ENCODE measurements around the gene DLGAP4.

DNA sequence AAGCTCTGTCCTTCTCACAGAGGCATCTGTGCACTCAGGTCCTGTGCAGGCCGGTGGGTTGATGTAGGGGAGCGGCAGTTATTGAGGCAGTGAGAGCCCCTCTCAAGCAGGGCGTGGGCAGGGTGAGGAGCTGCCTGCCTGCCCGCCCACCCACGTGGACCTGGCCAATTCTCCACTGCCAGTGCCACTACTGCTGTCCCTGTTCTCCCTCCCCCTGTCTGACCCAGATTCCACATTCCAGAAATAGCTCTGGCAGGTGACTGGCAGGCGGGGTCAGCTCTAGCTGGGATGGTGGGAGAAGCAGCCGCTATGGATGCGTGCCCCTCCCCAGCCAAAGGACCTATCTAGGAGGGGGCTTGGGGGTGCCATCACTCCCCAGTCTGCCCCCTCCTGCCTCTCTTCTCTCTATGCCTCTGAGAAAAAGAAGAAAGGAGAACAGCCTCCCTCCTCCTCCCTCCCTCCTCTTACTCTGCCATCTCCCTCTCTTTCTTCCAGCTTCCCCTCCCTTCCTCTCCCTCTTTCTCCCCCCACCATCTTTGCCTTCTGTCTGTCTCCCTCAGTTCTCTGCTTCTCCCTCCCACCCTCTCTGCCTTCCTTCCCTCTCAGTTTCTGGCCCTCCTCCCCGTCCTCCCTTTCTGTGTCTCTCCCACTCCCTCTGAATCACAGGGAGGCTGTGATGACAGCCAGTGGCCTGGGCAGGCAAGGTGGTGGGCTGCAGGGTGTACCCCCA lies 148.7 kb downstream of the DLGAP4 start:
- TF ChIP-seq CHD4 (IDR thresholded peaks at IDR 0.05) (no peak), NR2C2 (IDR thresholded peaks at IDR 0.05; ENCODE audit: borderline replicate concordance, control insufficient read depth, insufficient read length, low read depth) (no peak), RAD51 (IDR thresholded peaks at IDR 0.05) (no peak), POLR2A (IDR thresholded peaks at IDR 0.05; ENCODE audit: low read depth, low read length) (no peak), BACH1 (IDR thresholded peaks at IDR 0.05; ENCODE audit: borderline replicate concordance) (no peak), SRF (IDR thresholded peaks at IDR 0.05; ENCODE audit: low read depth in 2 of 2, low read length in 2 of 2) (no peak), TCF12 (IDR thresholded peaks at IDR 0.05; ENCODE audit: low read depth, low read length) (no peak), KDM1A (IDR thresholded peaks at IDR 0.05; ENCODE audit: borderline replicate concordance) (no peak)
- TF ChIP-seq, protein P1, sequence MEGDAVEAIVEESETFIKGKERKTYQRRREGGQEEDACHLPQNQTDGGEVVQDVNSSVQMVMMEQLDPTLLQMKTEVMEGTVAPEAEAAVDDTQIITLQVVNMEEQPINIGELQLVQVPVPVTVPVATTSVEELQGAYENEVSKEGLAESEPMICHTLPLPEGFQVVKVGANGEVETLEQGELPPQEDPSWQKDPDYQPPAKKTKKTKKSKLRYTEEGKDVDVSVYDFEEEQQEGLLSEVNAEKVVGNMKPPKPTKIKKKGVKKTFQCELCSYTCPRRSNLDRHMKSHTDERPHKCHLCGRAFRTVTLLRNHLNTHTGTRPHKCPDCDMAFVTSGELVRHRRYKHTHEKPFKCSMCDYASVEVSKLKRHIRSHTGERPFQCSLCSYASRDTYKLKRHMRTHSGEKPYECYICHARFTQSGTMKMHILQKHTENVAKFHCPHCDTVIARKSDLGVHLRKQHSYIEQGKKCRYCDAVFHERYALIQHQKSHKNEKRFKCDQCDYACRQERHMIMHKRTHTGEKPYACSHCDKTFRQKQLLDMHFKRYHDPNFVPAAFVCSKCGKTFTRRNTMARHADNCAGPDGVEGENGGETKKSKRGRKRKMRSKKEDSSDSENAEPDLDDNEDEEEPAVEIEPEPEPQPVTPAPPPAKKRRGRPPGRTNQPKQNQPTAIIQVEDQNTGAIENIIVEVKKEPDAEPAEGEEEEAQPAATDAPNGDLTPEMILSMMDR (IDR thresholded peaks at IDR 0.05 in 2 of 3, conservative IDR thresholded peaks at IDR 0.05 in 1 of 3; ENCODE audit: control insufficient read depth in 2 of 3, extremely low read depth in 1 of 3, insufficient read depth in 1 of 3, low read depth in 3 of 3, low read length in 3 of 3): no peak
- TF ChIP-seq, protein P2, sequence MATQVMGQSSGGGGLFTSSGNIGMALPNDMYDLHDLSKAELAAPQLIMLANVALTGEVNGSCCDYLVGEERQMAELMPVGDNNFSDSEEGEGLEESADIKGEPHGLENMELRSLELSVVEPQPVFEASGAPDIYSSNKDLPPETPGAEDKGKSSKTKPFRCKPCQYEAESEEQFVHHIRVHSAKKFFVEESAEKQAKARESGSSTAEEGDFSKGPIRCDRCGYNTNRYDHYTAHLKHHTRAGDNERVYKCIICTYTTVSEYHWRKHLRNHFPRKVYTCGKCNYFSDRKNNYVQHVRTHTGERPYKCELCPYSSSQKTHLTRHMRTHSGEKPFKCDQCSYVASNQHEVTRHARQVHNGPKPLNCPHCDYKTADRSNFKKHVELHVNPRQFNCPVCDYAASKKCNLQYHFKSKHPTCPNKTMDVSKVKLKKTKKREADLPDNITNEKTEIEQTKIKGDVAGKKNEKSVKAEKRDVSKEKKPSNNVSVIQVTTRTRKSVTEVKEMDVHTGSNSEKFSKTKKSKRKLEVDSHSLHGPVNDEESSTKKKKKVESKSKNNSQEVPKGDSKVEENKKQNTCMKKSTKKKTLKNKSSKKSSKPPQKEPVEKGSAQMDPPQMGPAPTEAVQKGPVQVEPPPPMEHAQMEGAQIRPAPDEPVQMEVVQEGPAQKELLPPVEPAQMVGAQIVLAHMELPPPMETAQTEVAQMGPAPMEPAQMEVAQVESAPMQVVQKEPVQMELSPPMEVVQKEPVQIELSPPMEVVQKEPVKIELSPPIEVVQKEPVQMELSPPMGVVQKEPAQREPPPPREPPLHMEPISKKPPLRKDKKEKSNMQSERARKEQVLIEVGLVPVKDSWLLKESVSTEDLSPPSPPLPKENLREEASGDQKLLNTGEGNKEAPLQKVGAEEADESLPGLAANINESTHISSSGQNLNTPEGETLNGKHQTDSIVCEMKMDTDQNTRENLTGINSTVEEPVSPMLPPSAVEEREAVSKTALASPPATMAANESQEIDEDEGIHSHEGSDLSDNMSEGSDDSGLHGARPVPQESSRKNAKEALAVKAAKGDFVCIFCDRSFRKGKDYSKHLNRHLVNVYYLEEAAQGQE (IDR thresholded peaks at IDR 0.05; ENCODE audit: low read depth, low read length): no peak
- TF ChIP-seq, protein P3, sequence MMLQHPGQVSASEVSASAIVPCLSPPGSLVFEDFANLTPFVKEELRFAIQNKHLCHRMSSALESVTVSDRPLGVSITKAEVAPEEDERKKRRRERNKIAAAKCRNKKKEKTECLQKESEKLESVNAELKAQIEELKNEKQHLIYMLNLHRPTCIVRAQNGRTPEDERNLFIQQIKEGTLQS (IDR thresholded peaks at IDR 0.05; ENCODE audit: borderline replicate concordance, extremely low read depth, low read depth, low read length): no peak

Data from GM12878 (cell line).